GM11168 (cell line): ENCODE results near the gene ASS1.

Experiments
- in situ Hi-C: fragments of 300-500 bp; cut with MboI; formaldehyde crosslinking; loops from one replicate; pipeline ENCODE4 v1.12.0; 2022; ENCODE audit warnings: low sequenced_read_pairs; ENCODE audit not compliant: unreplicated experiment

ASS1 gene

DNA sequence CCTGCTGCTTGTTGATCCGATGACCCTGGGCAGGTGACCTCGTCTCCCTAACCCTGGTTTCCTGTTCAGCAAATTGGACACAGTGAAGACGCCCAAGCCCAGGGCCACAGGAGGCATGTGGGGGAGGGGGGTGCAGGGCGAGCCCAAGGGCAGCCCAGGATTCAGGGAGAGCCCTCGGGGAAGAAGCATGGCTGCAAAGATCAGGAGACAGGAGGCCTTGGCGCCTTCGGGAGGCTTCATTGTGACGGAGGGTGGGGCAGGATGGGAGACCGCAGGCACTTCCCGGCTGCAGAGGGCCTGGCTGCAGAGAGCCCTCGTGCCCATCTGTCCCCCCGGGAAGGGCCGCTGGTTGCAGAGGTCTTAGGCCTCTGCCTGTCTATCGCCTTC is 6.2 kb downstream of the ASS1 start:
- in situ Hi-C loops = no loop called here

DNA sequence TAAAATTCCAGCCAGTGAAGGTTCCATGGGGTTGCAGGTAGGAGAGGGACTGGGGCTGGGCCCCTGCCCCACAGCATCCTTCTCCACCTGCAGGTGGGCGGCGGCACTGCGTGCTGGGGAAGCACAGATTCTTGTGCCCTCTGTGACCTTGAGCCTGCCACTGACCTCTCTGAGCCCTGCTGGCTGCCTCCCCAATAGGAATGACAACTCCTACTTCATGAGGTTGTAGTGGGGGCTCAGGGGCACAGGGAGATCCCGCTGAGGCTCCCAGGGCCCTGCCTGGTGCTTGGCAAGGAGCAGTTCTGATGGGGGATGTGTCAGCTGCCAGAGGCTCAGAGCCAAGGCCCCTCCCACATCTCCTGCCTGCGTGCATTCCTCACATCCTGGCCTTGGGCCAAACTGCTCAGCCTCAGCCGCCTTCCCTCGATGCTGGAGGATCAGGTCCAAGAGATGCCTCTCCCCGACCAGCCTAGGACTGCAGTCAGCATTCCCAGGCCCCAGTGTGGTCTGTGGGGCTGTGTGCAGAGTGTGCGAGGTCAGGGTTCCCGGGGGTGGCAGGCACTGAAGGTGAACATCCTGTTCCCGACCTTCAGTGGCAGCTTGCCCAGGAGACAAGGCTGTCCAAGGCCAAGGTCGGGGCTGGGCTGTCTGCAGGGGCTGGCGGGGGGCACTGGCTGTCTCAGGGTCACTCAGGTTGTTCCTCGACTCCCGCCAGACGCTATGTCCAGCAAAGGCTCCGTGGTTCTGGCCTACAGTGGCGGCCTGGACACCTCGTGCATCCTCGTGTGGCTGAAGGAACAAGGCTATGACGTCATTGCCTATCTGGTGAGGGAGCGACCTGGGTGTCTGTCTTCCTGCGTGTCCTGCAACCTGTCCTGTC is 7.0 kb downstream of the ASS1 start:
- in situ Hi-C loops = no loop called here

DNA sequence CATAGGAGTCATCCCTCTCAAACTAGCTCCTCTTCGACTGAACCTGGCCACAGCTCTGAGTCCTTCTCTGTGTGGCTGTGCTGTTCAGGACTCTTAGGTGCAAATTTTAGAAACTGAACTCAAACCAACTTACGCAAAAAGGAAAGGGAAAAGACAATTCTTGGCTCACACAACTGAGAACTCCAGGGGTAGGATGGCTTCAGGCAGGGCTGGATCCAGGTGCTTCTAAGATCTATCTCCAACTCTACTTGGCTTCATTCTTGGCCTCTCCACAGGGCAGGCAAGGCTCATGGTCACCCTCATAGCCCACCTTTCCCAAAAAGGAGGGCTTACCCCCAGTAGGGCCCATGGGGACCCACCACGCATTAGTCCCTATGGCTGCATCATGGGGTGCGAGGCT is 8.1 kb downstream of the ASS1 start:
- in situ Hi-C loops = no loop called here

DNA sequence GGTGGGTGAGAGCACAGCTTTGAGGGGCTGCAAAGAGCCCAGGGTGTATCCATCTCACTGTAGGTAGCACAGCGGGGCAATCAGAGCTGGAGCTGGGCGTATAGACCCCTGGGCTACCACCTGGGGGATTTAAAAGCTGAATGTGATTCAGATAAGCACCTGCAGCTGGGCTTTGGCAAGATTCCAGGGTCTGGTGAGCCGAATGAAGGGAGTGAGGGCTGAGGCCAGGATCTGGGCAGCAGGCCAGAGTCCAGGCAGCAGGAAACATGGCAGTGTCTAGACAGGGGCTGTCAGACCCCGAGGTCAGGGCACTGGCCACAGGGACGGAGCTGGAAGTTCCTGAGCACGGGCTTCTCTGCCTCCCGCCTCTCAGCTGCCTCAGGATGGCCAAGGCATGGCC is 8.7 kb downstream of the ASS1 start:
- in situ Hi-C loops = no loop called here

DNA sequence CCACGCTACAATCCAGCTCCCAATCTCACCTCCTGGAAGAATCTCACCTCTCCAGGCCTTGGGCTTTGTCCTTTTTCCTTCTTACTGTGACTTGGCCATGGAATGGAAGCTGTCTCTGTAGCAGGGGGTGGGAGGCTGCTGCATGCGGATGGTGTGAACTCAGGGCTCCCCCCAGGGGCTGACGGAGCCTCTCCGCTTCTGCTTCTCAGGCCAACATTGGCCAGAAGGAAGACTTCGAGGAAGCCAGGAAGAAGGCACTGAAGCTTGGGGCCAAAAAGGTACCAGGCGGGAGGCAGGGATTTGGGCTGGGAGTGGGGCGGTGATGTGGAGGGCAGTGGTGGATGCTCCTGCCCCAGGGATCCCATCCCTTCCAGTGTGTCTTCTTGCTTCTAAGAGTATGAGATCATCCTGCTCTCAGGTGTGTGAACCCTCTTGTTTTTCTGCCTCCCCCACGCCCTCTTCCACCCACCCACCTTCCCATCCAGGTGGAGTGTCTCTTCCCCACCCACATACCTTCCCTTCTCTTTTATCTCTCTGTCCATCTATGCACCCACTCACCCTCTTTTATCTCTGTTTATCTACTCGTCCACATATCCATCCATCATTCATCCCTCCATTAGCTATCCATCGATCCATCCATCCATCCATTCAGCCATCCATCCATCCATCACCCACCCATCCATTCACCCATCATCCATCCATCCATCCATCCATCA is 9.5 kb downstream of the ASS1 start:
- in situ Hi-C loops = no loop called here

DNA sequence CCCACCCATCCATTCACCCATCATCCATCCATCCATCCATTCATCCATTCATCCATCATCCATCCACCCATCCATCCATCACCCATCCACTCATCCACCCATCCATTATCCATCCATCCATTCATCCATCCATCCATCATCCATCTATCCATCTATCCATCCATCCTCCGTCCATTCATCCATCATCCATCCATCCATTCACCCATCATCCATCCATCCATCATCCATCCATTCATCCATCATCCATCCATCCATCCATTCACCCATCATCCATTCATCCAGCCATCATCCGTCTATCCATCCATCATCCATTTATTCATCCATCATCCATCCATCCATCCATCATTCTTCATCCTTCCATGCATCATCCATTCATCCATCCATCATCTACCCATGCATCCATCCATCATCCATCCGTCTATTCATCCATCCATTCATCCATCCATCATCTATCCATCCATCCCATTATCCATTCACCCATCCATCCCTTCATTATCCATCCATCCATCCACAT is 10.1 kb downstream of the ASS1 start:
- in situ Hi-C loops = no loop called here

DNA sequence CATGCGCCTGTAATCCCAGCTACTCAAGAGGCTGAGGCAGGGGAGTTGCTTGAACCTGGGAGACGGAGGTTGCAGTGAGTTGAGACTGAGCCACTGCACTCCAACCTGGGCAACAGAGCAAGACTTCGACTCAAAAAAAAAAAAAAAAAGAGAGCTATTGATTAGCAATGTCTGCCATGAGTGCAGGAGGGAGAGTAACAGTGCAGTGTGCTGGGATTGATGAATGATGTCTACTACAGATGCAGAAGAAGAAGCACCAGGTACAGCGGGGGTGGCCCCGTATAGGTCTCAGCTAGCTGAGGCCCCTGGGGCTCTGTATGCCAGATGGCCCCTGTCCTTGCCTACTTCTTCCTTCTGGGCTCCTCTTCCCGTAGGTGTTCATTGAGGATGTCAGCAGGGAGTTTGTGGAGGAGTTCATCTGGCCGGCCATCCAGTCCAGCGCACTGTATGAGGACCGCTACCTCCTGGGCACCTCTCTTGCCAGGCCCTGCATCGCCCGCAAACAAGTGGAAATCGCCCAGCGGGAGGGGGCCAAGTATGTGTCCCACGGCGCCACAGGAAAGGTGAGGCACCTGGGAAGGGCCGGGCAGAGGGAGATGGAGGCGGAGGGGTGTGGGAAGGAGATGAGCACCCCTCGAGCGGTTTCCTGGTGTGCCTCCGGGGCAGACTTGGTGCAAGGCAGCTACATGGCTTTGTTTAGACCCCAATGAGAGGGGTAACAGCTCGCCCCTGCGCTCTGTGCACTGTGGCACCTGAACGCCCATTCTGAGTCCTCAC is 13.5 kb downstream of the ASS1 start:
- in situ Hi-C loops = no loop called here

DNA sequence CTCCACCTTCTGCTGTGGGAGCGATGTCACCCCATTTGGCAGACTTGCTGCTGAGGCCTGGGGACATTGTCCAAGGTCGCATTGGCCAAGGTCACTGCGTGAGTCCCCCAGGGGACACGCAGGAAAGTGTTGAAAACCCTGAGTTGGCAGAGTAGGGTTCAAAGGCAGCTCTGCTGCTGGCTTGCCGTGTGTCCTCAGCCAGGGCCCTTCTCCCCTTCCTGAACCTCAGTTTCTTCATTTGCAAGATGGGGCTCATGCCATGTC is 14.0 kb downstream of the ASS1 start:
- in situ Hi-C loops = no loop called here

DNA sequence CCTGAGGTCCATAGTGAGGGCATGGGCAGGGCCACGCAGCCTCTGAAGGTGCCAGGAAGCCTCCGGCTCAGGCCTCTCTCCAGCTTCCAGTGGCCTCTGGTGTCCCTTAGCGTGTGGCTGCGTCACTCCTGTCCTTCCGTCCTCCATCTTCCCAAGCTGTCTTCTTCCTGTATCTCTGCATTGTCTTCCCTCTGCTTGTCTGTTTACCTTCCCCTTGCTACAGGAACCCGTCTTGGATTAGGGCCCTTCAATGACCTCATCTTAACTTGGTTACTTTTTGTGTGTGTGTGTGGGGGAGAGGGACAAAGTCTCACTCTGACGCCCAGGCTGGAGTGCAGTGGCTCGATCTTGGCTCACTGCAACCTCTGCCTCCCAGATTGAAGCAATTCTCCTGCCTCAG is 14.4 kb downstream of the ASS1 start:
- in situ Hi-C loops = no loop called here

DNA sequence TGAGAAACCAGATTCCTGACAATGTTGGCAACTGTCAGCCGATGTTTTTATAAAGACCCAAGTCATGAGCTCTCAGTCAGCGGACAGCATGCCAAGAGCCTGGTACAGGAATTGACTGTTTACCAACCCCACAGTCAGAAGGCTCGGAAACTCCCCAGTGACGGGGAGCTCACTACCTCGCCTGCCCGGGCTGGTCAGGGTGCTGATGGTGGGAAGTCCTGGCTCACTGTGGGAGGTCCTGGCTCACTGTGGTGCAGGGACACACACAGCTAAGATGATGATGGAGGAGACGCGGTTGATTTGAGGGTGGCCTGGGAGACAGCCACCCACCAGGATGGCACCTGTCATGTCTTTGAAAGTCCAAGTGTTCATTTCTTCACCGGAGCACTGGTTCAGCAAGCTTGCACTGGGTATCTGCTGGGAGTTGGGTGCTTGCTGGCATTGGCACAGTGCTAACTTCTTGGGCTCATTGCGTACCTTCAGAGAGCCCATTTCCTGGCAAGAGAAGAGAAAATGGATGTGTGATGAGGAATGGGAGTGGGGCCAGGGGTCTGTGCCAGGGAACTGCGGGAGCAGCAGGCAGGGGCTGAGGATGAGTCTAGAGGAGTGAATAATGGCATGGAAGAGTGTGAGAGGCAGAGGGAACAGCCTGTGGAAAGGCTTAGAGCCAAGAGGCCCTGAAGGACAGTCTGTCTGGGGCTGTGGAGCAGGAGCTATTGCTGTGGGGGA is 15.3 kb downstream of the ASS1 start:
- in situ Hi-C loops = no loop called here

DNA sequence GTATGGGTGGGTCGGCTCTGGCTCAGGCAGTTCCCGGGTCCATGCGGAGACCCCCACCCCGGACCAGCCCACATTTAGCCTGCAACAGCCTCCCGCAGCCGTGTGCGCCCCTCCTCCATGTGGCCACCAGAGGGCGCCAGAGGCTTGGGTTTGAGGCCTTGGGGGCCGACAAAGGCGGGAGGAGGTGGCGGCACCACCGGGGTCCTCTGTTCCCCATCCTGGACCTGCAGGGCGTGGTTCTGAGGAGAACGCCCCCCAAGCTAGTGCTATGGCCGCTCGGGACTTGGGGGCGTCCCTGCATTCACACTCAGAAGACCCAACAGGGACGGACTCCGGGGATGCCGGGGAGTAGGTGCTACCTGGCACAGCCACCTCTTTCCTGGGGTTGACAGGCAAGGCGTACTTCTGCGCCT is 16.5 kb downstream of the ASS1 start:
- in situ Hi-C loops = no loop called here

DNA sequence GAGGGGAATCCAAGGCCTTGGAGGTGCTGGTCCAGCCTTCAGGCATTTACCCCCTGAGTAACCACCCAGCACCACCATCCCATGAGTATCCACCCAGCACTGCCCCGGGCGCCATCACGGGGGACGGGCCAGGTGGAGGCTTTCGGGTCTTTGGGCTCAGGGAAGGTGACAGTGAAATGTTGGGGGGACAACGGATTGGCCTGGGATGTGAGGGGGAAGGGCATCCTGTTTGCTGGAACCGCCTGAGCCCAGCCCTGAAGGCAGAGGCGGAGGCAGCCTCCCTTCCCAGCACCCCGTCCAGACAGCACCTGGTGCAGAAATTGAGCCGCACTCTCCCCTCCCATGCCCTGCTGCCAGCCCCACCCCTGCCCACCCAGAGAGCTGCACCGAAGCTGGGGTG is 17.0 kb downstream of the ASS1 start:
- in situ Hi-C loops = no loop called here

DNA sequence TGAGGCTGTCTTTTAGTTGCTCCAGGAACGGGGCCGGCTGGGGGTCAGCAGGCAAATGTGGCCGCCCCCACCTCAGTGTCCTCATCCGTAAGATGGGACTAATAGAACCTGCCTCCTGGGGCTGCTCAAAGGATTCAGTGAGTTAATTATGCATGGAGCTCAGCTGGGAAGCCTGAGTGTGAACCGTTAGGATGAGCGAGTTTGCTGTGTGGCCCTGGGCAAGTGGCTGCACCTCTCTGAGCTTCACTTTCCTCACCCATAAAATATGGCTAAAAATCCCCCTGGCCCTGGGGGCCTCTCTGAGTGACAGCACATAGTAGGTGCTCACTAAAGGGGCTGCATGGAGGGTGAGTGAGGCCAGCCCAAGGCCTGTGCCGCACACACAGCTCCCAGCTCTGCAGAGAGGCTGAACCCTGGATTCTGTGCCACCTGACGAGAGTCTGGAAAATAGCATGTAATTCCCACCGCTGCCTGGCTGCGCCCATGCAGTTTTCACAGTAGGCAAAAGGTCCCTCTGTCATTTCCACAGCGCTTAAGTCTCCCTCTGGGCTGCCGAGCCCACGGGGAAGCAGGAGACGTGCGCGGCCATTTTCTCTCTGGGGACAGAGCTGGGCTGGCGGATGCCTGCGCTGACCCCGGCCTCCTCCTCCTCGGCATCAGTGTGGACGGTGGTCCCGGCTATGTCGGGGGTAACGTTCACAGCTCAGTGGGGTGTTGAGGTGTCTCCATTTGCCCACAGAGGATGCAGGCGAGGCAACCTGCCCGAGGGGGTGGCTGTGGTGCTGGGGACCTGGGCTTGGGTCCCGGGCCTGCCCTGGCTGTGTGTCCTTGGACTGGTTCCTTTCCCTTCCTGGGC is 18.2 kb downstream of the ASS1 start:
- in situ Hi-C loops = no loop called here

DNA sequence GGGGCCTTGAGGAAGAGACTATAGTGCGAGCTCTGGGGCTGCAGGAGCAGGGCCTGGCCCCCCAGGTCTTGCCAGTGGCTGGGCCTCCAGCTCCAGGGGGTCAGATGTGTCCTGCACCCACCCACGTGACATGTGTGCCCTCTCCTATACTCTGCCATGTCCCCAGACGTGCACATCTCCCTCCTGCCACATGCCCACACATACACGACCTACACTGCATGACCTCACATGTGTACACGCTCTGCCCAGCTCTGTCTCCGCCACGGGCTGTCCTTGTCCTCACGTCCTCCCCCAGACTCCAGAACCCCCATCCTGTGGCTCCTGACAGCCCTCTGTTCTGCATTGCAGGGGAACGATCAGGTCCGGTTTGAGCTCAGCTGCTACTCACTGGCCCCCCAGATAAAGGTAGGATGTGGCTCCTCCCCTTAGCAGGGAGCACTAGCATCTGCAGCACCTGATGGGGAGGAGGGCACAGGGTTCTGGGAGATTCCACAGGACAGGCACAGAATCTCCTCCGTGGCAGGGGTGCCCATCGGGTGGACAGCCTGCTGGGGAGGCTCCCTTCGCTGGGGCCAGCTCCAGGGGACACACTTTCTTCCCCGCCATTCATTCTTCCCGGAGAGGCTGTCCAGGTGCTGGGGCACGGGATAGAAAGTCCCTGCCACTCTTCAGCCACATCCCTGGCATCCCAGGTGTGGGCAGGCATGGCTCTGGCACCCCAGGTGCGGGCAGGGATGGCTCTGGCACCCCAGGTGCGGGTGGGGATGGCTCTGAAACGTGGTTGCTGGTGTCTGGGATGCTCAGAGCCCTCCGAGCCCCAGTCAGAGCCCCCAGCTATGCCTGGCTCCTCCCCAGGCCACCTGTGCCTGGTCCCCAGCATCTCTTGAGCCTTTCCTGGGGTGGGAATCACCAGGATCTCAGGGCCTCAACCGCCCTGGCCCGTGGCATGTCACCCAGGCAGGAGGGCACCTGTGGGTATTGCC is 19.3 kb downstream of the ASS1 start:
- in situ Hi-C loops = no loop called here

DNA sequence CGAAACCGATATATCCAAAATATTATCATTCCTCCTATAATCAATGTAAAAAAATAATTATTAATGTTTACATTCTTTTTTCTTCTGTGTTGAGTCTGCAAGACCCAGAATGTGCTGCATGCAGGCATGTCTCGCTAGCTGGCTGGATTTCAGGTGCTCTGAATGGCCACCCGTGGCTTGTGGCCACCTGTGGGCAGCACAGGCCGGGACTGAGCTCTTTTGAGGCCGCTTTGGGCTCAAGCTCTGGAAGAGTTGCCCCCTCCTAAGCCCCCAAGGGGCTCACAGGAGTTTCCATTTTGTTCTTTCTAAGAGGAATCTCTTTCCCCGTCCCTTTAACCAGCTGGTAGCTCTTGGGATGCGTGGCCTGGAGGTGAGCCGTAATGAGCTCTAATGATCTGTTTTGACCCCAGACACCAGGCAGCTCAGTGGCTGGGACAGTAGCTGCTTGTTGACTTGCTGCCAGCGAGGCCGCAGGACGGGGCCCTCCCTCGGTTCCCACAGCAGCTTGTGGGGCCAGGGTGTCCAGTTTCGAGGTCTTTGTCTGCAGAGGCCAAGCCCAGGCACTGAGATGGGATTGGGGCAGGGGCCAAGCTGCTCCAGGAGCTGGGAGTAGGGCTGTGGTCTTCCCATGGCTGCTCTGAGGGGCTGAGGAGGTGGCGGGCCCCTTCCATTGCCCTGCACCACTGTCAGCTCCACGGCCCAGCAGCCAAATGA is 20.8 kb downstream of the ASS1 start:
- in situ Hi-C loops = no loop called here

DNA sequence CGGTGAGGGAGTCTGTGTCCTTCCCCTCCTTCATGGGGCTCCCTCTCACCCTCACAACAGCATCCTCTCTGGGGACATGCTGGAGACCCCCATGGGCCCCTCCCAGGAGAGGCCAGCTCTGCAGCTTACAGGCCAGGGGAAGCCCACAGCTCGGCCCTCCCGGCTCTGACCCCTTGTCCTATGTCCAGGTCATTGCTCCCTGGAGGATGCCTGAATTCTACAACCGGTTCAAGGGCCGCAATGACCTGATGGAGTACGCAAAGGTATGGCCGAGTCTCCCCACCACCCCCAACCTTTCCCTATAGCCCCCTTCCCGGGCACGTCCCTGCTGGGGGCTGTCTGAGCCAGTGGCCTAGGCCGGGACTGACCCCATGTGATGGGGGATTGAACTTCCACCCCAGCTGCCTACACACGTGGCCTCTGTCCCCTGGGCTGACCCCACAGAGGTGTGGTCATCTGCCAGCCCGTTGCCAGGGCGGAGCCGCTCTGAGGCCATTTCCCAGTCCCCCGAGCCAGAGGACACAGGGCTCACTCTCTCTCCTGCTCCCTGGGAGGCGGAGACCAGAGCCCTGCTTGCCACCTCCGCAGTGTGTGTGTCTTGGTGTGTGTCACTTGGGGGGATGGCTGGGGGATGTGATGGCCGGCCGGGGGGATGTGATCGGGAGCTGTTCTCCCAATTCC is 21.9 kb downstream of the ASS1 start:
- in situ Hi-C loops = no loop called here

DNA sequence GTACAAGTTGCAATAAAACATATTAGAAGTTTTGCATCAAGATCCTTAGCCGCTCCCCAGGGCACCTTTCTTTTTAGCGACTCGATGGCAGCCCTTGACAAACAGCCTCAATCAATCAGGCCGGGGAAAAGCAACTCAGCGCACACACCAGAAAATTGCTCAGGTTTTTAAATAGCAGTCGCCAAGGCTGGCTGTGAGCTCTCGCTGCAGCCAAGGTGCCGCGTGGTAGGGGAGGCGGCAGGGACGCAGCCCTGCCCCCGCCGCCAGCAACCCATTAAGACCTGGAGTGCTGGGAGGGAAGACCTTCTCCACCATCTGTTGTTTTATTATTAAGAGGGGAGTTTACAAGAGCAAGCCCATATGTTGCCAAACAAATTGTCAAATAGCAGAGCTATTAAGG is 22.6 kb downstream of the ASS1 start:
- in situ Hi-C loops = no loop called here
